NCI-H345 (cell line): ENCODE data around the gene PARD3B.

Source experiments
- DNase-seq: peaks from one replicate; lab custom pipeline; 2025; lab: John Stamatoyannopoulos, UW

The PARD3B gene

GRCh38 chr2:204842661-204843485 is 297.6 kb downstream of the PARD3B start:
- DNase-seq = no peak

GRCh38 chr2:204846471-204846870 is 301.2 kb downstream of the PARD3B start:
- DNase-seq = no peak

- peak; percentile 74 for DNase-seq
Measured at GRCh38 chr2:204849892-204850291, 304.6 kb downstream of the PARD3B start.

- no peak for DNase-seq
Measured at GRCh38 chr2:204850581-204850980, 305.3 kb downstream of the PARD3B start.

DNA sequence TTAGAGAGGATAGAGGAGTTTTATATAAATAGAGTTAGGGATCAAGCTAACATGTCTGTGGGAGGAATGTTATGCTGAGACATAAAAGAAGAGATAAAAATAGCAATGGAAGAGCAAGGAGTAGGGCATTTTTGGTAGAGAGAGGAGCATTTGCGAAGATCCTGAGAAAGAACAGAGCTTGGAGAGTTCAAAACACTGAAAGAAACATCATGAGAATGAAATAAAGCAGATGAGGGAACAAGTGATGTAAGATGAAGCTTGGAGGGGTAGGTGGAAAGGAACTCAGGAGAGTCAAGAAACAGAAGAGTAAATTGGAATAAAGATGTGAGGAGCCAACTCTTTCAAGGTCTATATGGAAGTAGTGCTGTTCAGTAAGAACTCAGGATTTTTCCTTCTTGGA is 308.6 kb downstream of the PARD3B start:
- no peak for DNase-seq

- no peak for DNase-seq
Measured at GRCh38 chr2:204860274-204860673, 315.0 kb downstream of the PARD3B start.

DNA sequence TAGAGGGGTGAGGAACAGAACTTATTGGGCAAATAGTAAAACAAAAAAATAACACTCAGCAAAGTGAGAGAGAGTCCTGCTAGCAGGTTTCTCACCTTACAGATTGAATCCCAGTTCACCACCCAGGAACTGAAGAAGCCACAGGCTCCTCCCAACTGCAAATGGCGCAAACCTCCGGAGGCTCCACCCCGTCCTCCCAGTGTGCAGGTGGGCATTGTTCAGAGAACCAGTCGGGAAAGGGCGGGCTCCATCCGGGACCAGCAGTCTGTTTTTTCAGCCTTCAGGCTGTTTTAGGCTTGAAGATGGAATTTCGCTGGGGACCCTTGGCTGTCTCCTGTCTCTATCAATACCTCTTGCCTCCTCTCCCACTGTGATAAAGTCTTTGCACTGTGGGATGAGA is 317.5 kb downstream of the PARD3B start:
- DNase-seq = no peak

GRCh38 chr2:204863336-204863735 is 318.1 kb downstream of the PARD3B start:
- DNase-seq = no peak

DNA sequence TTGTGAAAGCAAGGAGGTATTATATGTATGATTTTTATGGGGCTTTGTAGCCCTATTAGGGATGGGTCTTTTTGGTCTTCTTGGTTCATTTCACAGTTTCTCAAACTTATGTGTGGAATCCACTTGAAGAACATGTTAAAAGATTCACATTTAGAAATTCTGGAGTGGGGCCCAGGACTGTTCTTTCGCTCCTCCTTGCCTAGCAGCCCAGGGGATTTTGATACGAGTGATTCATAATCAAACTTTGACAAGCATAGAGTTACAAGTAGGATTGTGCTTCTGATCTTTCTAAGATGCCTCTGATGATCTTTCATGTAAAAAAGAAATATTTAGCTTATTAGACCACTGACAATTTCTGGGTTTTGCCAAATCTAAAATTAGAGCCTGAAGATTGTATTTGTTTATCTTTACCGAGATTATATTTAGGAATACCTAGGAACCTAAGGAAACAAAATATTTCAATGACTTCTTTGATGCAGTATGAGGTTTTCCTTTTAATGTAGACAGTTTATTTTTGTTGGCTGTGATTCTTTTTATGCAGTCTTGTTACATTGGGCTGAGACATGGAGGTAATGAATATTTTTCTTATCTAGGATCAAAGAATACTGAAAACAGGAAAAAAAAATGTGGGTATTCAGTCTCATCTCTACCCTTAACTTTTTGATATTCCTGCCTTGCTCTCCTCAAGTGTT is 324.0 kb downstream of the PARD3B start:
- no peak for DNase-seq

DNA sequence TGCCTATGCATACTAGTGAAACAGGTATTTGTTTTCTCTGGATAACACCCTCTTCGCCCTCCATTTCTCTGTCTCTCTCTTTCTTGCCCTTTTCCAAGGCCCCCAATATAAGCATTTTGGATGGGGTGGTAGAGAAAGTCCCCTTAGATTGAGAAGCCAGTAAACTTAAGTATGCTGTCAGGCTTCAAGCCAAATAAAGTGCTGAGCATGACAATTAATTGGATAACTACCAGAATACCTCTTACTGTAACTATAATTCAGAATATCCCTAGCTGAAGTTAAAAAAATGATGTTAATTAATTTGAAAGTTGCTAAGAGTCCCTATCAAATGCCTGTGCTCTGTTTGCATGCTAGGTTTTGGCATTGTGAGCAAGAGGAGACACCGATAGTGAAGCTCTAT is 324.8 kb downstream of the PARD3B start:
- DNase-seq = no peak

DNA sequence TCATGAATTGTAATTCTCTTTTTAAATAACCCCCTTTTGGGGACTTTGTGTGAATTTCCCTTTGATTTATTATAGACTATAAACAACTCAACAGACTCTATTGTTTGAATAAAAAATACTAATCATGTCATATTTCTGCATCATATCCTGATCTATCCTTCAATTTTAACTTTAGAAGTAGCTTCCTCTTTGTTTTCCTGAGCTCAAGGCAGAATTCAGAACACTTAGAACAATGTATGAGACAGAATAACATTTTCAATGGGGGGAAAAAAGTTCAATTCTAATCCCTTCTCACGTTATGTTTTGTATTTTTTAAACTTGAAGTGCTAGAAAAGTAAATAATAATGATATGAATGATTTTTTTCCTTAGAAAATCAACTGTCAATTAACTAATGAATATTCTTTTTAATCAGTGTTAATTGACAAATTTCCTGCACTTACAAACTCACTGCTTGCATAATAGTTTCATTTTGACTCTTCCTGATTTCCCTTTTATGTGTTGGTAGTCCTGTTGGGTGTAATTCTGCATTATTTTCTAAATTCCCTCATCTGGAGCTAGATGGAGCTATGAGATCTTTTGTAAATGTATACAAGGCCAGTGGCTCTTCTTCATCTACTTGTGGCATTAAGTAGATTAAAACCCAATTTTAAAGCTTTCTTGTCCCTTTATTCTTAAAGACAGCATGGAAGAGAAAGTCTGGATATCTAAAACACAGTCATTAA is 326.1 kb downstream of the PARD3B start:
- DNase-seq = peak; percentile 5

GRCh38 chr2:204876311-204876710 is 331.0 kb downstream of the PARD3B start:
- DNase-seq = no peak

- DNase-seq = no peak
Measured at GRCh38 chr2:204877691-204878090, 332.4 kb downstream of the PARD3B start.

- DNase-seq = no peak
Measured at GRCh38 chr2:204880928-204881327, 335.7 kb downstream of the PARD3B start.

DNA sequence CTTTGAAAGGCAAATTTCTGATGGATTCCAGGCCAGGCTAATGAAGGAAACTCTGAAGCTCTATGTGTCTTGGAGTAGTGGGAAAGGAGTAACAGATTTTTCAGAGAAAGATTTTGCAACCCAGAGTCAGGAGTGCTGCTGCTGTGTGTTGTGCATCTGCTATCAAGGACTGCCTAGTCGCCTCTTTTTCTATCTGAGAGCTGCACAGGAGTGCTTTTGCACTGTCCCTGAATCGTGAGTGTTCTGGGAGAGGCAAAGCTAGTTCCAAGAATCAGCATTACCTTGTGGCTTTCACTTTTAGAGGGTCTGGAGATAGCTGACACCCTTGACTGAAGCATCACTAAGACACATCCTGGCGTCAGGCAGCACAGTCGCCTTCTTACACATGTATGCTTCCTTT is 336.4 kb downstream of the PARD3B start:
- no peak for DNase-seq

GRCh38 chr2:204885747-204886146 is 340.5 kb downstream of the PARD3B start:
- DNase-seq = no peak

GRCh38 chr2:204886713-204887112 is 341.4 kb downstream of the PARD3B start:
- no peak for DNase-seq

GRCh38 chr2:204888222-204888621 is 342.9 kb downstream of the PARD3B start:
- DNase-seq = no peak

GRCh38 chr2:204890680-204891079 is 345.4 kb downstream of the PARD3B start:
- DNase-seq = no peak

GRCh38 chr2:204891739-204892138 is 346.5 kb downstream of the PARD3B start:
- DNase-seq = no peak

GRCh38 chr2:204892506-204893255 is 347.4 kb downstream of the PARD3B start:
- DNase-seq = no peak

- DNase-seq = no peak
Measured at GRCh38 chr2:204896146-204896545, 350.9 kb downstream of the PARD3B start.
